ENCODE results near the gene RNF183.

The RNF183 gene

DNA sequence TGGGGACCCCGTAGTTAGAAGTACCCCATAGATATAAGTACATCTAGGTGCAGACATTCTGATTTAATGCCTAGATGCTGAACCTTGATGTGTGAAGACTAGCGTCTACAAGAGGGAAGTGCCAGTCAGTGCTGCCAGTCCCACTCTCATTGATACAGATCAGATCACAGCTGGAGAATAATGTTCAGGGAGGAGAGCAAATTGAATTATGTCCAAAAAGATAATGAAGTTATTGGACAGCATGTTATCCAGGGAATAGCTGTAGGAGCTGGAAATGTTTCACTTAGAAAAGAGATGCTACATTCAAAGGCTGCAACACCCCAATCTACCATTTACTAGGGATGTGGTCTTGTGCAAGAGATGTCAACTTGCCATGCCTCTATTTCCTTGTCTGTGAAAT, 15.9 kb upstream of the RNF183 start:
- no peak for ATAC-seq

DNA sequence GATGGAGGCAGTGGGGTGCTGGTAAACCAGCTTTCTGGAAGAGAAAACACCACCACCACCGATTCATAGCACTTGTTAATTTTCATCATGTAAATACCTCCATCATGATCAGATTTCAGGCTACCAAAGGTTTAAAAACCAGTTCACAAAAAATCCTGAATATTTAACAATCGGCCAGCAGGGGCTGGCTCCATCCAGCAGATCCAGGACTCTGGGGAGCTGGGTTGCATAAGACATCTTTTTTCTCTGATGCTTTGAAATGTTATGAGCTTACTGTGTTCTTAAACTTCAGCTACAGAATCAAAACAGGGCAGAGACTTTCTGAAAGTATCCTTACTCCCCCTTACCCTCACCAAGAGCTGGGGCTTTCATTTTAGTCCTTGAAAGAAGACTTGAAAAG, 14.6 kb upstream of the RNF183 start:
- TF ChIP-seq ZNF70 (CRISPR knock-in tag; IDR thresholded peaks at IDR 0.05) (no peak), ZFP3 (CRISPR knock-in tag; IDR thresholded peaks at IDR 0.05) (no peak), PPARA (CRISPR knock-in tag; IDR thresholded peaks at IDR 0.05; ENCODE audit: borderline replicate concordance) (no peak), BACH2 (CRISPR knock-in tag; IDR thresholded peaks at IDR 0.05; ENCODE audit: borderline replicate concordance) (no peak), TCF4 (CRISPR knock-in tag; IDR thresholded peaks at IDR 0.05; ENCODE audit: borderline replicate concordance) (no peak), GLIS3 (CRISPR knock-in tag; IDR thresholded peaks at IDR 0.05) (no peak)
- TF ChIP-seq, protein P1, sequence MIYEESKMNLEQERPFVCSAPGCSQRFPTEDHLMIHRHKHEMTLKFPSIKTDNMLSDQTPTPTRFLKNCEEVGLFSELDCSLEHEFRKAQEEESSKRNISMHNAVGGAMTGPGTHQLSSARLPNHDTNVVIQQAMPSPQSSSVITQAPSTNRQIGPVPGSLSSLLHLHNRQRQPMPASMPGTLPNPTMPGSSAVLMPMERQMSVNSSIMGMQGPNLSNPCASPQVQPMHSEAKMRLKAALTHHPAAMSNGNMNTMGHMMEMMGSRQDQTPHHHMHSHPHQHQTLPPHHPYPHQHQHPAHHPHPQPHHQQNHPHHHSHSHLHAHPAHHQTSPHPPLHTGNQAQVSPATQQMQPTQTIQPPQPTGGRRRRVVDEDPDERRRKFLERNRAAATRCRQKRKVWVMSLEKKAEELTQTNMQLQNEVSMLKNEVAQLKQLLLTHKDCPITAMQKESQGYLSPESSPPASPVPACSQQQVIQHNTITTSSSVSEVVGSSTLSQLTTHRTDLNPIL (CRISPR knock-in tag; IDR thresholded peaks at IDR 0.05; ENCODE audit: low read depth), result no peak
- TF ChIP-seq, protein P2, sequence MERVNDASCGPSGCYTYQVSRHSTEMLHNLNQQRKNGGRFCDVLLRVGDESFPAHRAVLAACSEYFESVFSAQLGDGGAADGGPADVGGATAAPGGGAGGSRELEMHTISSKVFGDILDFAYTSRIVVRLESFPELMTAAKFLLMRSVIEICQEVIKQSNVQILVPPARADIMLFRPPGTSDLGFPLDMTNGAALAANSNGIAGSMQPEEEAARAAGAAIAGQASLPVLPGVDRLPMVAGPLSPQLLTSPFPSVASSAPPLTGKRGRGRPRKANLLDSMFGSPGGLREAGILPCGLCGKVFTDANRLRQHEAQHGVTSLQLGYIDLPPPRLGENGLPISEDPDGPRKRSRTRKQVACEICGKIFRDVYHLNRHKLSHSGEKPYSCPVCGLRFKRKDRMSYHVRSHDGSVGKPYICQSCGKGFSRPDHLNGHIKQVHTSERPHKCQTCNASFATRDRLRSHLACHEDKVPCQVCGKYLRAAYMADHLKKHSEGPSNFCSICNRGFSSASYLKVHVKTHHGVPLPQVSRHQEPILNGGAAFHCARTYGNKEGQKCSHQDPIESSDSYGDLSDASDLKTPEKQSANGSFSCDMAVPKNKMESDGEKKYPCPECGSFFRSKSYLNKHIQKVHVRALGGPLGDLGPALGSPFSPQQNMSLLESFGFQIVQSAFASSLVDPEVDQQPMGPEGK (CRISPR knock-in tag; IDR thresholded peaks at IDR 0.05; ENCODE audit: borderline replicate concordance), result no peak
- ATAC-seq, result no peak

More for the DNA sequence above, 15.9 kb upstream of the RNF183 start:
- TF ChIP-seq TCF4 (CRISPR knock-in tag; IDR thresholded peaks at IDR 0.05; ENCODE audit: borderline replicate concordance) (peak; percentile 33; the same call in 1 of the 2 replicates), ZNF70 (CRISPR knock-in tag; IDR thresholded peaks at IDR 0.05) (peak; percentile 91), ESRRG (CRISPR knock-in tag; IDR thresholded peaks at IDR 0.05) (no peak)

DNA sequence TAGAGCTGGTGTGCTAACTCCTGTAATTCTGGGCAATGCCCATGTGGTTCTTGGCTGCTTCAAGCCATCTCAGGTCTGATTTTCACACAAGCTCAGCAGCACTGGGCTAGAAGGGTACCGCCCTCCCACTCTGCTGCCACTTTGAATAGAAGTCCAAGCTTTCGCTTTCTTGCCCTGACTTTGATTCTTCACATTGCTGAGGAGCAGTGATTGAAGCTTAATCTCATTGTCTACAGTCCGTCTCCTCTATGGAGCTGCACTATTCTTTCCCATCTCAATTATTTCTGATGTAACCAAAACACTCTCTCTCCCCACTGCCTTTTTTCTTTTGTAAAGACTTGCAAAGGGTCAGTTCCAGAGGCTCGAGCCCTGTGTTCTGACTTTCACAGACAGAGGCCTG, 12.9 kb upstream of the RNF183 start:
- no peak for ATAC-seq
- no peak for TF ChIP-seq ZNF565 (CRISPR knock-in tag; conservative IDR thresholded peaks at IDR 0.05; ENCODE audit: low read depth)

DNA sequence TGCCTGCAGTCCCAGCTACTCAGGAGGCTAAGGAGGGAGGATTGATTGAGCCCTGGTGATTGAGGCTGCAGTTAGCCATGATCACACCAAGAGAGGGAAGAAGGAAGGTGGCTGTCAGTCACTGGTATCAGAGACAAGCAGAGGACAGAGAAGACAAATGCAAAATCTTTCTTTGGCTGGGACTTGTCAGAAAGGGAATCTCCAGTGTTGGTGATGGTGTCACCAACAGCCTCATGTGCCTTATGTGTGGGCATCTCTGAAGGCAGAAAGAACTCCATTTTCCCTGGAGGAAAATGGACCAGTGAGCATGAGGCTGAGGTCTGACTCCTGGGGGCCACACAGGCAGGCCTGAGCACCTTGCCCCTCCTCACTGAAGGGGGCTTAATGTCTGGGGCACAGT, 12.1 kb upstream of the RNF183 start:
- ATAC-seq, result no peak
- no peak for TF ChIP-seq TCF4 (CRISPR knock-in tag; IDR thresholded peaks at IDR 0.05; ENCODE audit: borderline replicate concordance)
- no peak for TF ChIP-seq ZFP30 (CRISPR knock-in tag; IDR thresholded peaks at IDR 0.05)
- TF ChIP-seq, protein P3, sequence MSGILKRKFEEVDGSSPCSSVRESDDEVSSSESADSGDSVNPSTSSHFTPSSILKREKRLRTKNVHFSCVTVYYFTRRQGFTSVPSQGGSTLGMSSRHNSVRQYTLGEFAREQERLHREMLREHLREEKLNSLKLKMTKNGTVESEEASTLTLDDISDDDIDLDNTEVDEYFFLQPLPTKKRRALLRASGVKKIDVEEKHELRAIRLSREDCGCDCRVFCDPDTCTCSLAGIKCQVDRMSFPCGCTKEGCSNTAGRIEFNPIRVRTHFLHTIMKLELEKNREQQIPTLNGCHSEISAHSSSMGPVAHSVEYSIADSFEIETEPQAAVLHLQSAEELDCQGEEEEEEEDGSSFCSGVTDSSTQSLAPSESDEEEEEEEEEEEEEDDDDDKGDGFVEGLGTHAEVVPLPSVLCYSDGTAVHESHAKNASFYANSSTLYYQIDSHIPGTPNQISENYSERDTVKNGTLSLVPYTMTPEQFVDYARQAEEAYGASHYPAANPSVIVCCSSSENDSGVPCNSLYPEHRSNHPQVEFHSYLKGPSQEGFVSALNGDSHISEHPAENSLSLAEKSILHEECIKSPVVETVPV (CRISPR knock-in tag; IDR thresholded peaks at IDR 0.05), result no peak
- no peak for TF ChIP-seq ZC3H10 (CRISPR knock-in tag; IDR thresholded peaks at IDR 0.05)
- TF ChIP-seq, protein P4, sequence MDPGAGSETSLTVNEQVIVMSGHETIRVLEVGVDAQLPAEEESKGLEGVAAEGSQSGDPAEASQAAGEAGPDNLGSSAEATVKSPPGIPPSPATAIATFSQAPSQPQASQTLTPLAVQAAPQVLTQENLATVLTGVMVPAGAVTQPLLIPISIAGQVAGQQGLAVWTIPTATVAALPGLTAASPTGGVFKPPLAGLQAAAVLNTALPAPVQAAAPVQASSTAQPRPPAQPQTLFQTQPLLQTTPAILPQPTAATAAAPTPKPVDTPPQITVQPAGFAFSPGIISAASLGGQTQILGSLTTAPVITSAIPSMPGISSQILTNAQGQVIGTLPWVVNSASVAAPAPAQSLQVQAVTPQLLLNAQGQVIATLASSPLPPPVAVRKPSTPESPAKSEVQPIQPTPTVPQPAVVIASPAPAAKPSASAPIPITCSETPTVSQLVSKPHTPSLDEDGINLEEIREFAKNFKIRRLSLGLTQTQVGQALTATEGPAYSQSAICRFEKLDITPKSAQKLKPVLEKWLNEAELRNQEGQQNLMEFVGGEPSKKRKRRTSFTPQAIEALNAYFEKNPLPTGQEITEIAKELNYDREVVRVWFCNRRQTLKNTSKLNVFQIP (CRISPR knock-in tag; IDR thresholded peaks at IDR 0.05; ENCODE audit: borderline replicate concordance, low read depth), result no peak
- no peak for TF ChIP-seq SNAI2 (CRISPR knock-in tag; IDR thresholded peaks at IDR 0.05)
- TF ChIP-seq TOX (CRISPR knock-in tag; IDR thresholded peaks at IDR 0.05; ENCODE audit: borderline replicate concordance), result no peak
- no peak for TF ChIP-seq ZFP3 (CRISPR knock-in tag; IDR thresholded peaks at IDR 0.05)
- TF ChIP-seq, protein P2 (CRISPR knock-in tag; IDR thresholded peaks at IDR 0.05; ENCODE audit: borderline replicate concordance), result no peak
- TF ChIP-seq, protein P1 (CRISPR knock-in tag; IDR thresholded peaks at IDR 0.05; ENCODE audit: low read depth), result no peak
- no peak for TF ChIP-seq OSR1 (CRISPR knock-in tag; IDR thresholded peaks at IDR 0.05)
- no peak for TF ChIP-seq ARNTL (CRISPR knock-in tag; IDR thresholded peaks at IDR 0.05; ENCODE audit: borderline replicate concordance, low read depth)
- no peak for TF ChIP-seq CSDC2 (CRISPR knock-in tag; IDR thresholded peaks at IDR 0.05)
- TF ChIP-seq ESRRG (CRISPR knock-in tag; IDR thresholded peaks at IDR 0.05), result no peak
- no peak for TF ChIP-seq ZNF70 (CRISPR knock-in tag; IDR thresholded peaks at IDR 0.05)
- TF ChIP-seq ZNF565 (CRISPR knock-in tag; conservative IDR thresholded peaks at IDR 0.05; ENCODE audit: low read depth), result no peak
- no peak for TF ChIP-seq ZNF8 (CRISPR knock-in tag; IDR thresholded peaks at IDR 0.05)
- no peak for TF ChIP-seq BACH2 (CRISPR knock-in tag; IDR thresholded peaks at IDR 0.05; ENCODE audit: borderline replicate concordance)
- TF ChIP-seq, protein P5, sequence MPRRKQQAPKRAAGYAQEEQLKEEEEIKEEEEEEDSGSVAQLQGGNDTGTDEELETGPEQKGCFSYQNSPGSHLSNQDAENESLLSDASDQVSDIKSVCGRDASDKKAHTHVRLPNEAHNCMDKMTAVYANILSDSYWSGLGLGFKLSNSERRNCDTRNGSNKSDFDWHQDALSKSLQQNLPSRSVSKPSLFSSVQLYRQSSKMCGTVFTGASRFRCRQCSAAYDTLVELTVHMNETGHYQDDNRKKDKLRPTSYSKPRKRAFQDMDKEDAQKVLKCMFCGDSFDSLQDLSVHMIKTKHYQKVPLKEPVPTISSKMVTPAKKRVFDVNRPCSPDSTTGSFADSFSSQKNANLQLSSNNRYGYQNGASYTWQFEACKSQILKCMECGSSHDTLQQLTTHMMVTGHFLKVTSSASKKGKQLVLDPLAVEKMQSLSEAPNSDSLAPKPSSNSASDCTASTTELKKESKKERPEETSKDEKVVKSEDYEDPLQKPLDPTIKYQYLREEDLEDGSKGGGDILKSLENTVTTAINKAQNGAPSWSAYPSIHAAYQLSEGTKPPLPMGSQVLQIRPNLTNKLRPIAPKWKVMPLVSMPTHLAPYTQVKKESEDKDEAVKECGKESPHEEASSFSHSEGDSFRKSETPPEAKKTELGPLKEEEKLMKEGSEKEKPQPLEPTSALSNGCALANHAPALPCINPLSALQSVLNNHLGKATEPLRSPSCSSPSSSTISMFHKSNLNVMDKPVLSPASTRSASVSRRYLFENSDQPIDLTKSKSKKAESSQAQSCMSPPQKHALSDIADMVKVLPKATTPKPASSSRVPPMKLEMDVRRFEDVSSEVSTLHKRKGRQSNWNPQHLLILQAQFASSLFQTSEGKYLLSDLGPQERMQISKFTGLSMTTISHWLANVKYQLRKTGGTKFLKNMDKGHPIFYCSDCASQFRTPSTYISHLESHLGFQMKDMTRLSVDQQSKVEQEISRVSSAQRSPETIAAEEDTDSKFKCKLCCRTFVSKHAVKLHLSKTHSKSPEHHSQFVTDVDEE (CRISPR knock-in tag; IDR thresholded peaks at IDR 0.05), result no peak
